Activated CD4-positive, alpha-beta memory T cell treated with anti-CD3 and anti-CD28 coated beads for 36 hours (primary cell): ENCODE results near the gene CD34. TPM values are rescaled to one million over a fixed set of nuclear protein-coding genes. Genes with fewer than 3 reads are reported as not detected.

ENCODE experiments used
- CTCF ChIA-PET: fragments of 350-600 bp; sonication (Branson Sonifier 250); formaldehyde crosslinking; loops from one replicate; lab custom pipeline; 2021; ENCODE audit warnings: antibody characterized with exemption, inconsistent platforms; lab: Charles Lee
- POLR2A ChIA-PET: fragments of 350-600 bp; sonication (Branson Sonifier 250); formaldehyde crosslinking; loops from one replicate; lab custom pipeline; 2021; ENCODE audit warnings: antibody characterized with exemption; lab: Charles Lee
- DNase-seq: peaks from one replicate; pipeline ENCODE4 v3.0.0-alpha.2; 2020
- H3K27ac Mint-ChIP-seq: one replicate; pipeline ENCODE4 v1.8.0; 2021; ENCODE audit warnings: mixed read lengths
- H3K27me3 Mint-ChIP-seq: one replicate; pipeline ENCODE4 v1.8.0; 2021; ENCODE audit warnings: mixed read lengths
- H3K36me3 Mint-ChIP-seq: one replicate; pipeline ENCODE4 v1.8.0; 2021; ENCODE audit warnings: mixed read lengths
- H3K4me1 Mint-ChIP-seq: one replicate; pipeline ENCODE4 v1.8.0; 2021; ENCODE audit warnings: low read depth, mixed read lengths
- H3K4me3 Mint-ChIP-seq: one replicate; pipeline ENCODE4 v1.8.0; 2021; ENCODE audit warnings: mild to moderate bottlenecking, mixed read lengths
- H3K9me3 Mint-ChIP-seq: one replicate; pipeline ENCODE4 v1.8.0; 2021; ENCODE audit warnings: mixed read lengths
- intact Hi-C: fragments of 100-400 bp; cut with micrococcal nuclease; formaldehyde crosslinking; loops from one replicate; pipeline ENCODE4 v1.15.1; 2023
- total RNA-seq, 2 experiments: library from RNA; stranded (reverse); gene quantifications; one replicate each; pipeline ENCODE4 v1.2.3, GENCODE V29; 2021

The CD34 gene
- total RNA-seq, 2 experiments from 2014 or later: not detected

DNA sequence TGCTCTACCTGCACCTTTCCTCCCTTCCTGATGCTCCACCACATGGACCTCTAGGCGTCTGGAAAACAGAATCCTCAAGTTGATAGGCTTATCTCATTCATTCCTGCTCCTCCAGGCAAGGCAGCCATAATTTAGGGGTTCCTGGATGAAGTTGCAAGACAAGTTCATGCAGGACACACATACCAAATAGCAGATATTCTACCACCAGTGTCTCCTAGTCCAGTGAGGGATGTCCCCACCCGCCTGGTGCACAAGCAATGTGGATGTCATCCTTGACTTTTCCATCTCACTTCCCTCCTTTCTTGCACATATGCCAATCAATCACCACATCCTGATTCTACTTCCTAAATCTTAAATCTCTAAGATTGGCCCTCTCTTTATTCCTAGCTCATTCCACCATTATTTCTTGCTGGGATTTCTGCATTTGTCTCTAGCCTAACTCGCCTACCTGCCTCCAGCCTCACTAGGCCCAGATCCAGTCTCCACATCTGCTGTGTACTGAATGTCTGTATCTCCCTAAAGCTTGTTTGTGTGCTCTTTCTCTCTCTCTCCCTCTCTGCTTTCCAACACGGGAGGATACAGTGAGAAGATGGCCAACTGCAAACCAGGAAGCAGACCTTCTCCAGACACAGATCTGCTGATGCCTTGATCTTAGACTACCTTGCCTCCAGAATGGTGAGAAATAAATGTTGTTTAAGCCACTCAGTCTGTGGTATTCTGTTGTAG lies 40.5 kb downstream of the CD34 start:
- H3K27ac Mint-ChIP-seq: peak overlapping the region; percentile 89
- intact Hi-C loops: loop anchor here (5.0 kb wide), 1 partner anchor 118 kb away; the partner anchor contains the start of gene CD46
- H3K4me3 Mint-ChIP-seq: peak overlapping the region; percentile 79
- POLR2A ChIA-PET: interaction anchor here (0.7 to 2.1 kb wide), 2 partner anchors 38 to 40 kb away, joined by 3 to 8 read pairs; no protein-coding TSS in a partner anchor
- no peak for DNase-seq
- peaks cover 76% of the 10 kb centered on the region for H3K4me1 Mint-ChIP-seq
- CTCF ChIA-PET: interaction anchor here (0.7 to 16.0 kb wide), 10 partner anchors 9 to 93 kb away, joined by 3 to 460 read pairs (median 33); no protein-coding TSS in a partner anchor
- H3K36me3 Mint-ChIP-seq: peaks cover 21% of the 10 kb centered on the region
- H3K9me3 Mint-ChIP-seq: no peaks in the 10 kb centered on the region
- no peaks in the 10 kb centered on the region for H3K27me3 Mint-ChIP-seq

DNA sequence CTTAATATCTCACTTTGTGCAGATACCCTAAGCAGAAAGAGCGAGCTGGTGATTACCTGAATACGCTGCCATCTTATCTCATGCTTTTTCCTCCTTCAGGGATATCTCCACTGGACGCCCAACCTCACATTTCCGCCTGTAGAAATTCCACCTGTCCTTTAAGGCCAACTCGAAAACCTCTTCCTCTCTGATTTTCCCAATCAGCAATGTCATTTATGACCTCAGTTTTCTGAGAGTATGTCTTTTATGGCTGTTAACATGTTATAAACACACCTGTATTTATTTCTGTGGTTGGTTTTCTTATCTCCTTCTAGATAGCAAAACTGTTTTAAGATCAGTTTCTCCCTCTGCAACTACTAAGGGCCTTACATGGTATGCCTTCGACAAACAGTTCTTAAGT lies 41.1 kb downstream of the CD34 start:
- Mint-ChIP-seq H3K27me3 (no peaks in the 10 kb centered on the region), H3K4me3 (peak overlapping the region; percentile 79), H3K4me1 (peaks cover 78% of the 10 kb centered on the region), H3K36me3 (peaks cover 21% of the 10 kb centered on the region), H3K27ac (peak overlapping the region; percentile 89), H3K9me3 (no peaks in the 10 kb centered on the region)
- DNase-seq: no peak
- ChIA-PET CTCF (interaction anchor here (0.6 to 16.0 kb wide), 14 partner anchors 8 to 439 kb away, joined by 3 to 460 read pairs (median 16); no protein-coding TSS in a partner anchor), POLR2A (interaction anchor here (1.2 to 2.8 kb wide), 6 partner anchors 11 to 47 kb away, joined by 3 to 24 read pairs (median 16); no protein-coding TSS in a partner anchor)
- intact Hi-C loops: loop anchor here (1.0 to 5.0 kb wide), 3 partner anchors 13 to 118 kb away; partner anchors contain the start of gene CD46

DNA sequence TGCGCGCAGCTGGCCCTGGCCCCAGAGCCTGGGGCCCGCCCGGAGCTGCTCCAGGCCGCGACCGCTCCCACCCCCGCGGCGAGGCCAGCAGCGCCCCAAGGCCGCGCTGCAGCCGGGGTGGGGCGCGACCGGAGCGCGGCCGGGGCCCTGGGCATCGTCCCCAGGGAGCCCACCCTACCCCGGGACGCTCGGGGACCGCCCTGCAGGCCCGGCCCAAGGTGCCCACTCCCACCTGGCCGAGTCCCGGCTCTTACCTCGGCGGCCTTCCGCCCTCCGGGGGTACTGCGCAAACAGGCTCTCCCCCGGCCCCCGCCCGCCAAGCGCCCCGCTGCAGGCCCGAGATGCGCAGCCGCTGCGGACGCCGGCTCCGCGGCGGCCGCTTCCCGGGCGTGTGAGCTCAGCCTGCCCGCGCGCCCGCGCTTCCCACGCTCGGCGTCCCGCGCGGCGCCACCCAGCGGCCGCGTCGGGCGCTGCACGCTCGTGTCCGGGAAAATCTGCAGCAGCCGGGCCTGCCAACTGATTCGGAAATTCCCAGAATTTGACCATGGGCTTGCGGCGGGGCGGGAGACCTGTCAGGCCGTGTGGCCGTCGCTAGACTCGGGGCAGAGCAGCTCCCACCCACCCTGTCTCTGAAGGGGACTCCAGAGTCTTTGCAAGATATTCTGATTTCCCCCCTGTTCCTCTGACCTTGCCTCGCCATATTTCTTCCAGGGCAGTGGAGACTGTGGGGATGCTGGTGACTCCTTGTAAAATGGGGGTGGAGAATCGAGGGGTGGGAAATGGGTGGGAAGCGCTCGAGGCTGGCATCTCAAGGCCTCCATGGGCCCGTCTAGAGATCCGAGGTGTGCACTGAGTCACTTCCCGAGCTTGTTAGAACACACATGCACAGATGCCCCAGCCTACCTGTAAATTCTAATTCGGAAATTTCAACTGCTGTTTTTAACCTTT lies 41.9 kb downstream of the CD34 start:
- H3K4me1 Mint-ChIP-seq: peaks cover 82% of the 10 kb centered on the region
- intact Hi-C loops: loop anchor here (1.0 to 2.0 kb wide), 2 partner anchors 14 to 41 kb away; no protein-coding TSS in a partner anchor
- H3K4me3 Mint-ChIP-seq: peak overlapping the region; percentile 90
- H3K27ac Mint-ChIP-seq: peak overlapping the region; percentile 89
- POLR2A ChIA-PET: interaction anchor here (0.8 to 2.8 kb wide), 11 partner anchors 11 to 117 kb away, joined by 3 to 24 read pairs (median 6); partner anchors contain the start of gene CD46
- H3K36me3 Mint-ChIP-seq: peaks cover 23% of the 10 kb centered on the region
- H3K9me3 Mint-ChIP-seq: no peaks in the 10 kb centered on the region
- CTCF ChIA-PET: interaction anchor here (0.6 to 16.0 kb wide), 22 partner anchors 9 to 1692 kb away, joined by 3 to 460 read pairs (median 8); partner anchors contain the start of gene CD46
- H3K27me3 Mint-ChIP-seq: no peaks in the 10 kb centered on the region
- DNase-seq: peak; percentile 81

DNA sequence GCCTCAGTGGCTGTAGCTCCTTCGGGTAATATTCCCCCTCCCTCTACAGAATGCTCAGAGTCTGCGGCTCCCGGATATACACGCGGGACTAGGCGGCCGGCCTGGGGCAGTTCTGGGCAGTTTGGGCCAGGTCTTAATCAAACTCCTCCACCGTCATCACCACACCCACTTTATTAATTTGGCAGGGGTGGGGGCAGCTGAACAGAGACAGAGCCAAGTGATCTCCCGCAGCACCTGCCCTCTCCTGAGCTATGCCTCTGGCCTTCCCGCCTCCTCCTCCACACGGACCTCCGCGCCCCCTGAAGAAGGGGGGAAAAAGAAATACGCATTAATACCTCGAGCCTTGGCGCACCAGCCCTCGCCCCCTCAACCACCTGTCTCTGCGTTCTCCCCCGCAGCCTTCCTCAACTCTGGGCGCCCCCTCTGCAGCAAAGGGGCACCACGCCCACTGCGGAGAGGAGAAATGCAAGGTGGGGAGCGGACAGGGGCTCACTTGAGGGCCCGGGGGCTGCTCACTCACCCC lies 42.6 kb downstream of the CD34 start:
- peaks cover 81% of the 10 kb centered on the region for H3K4me1 Mint-ChIP-seq
- H3K36me3 Mint-ChIP-seq: peaks cover 26% of the 10 kb centered on the region
- peak overlapping the region; percentile 90 for H3K4me3 Mint-ChIP-seq
- CTCF ChIA-PET: interaction anchor here (0.7 to 16.0 kb wide), 22 partner anchors 8 to 1692 kb away, joined by 3 to 460 read pairs (median 8); partner anchors contain the start of gene CD46
- DNase-seq: peak; percentile 65
- H3K9me3 Mint-ChIP-seq: no peaks in the 10 kb centered on the region
- intact Hi-C loops: loop anchor here (2.0 kb wide), 1 partner anchor 14 kb away; no protein-coding TSS in a partner anchor
- POLR2A ChIA-PET: interaction anchor here (0.8 to 2.8 kb wide), 10 partner anchors 12 to 117 kb away, joined by 3 to 24 read pairs (median 7); partner anchors contain the start of gene CD46
- peak overlapping the region; percentile 88 for H3K27ac Mint-ChIP-seq
- no peaks in the 10 kb centered on the region for H3K27me3 Mint-ChIP-seq

DNA sequence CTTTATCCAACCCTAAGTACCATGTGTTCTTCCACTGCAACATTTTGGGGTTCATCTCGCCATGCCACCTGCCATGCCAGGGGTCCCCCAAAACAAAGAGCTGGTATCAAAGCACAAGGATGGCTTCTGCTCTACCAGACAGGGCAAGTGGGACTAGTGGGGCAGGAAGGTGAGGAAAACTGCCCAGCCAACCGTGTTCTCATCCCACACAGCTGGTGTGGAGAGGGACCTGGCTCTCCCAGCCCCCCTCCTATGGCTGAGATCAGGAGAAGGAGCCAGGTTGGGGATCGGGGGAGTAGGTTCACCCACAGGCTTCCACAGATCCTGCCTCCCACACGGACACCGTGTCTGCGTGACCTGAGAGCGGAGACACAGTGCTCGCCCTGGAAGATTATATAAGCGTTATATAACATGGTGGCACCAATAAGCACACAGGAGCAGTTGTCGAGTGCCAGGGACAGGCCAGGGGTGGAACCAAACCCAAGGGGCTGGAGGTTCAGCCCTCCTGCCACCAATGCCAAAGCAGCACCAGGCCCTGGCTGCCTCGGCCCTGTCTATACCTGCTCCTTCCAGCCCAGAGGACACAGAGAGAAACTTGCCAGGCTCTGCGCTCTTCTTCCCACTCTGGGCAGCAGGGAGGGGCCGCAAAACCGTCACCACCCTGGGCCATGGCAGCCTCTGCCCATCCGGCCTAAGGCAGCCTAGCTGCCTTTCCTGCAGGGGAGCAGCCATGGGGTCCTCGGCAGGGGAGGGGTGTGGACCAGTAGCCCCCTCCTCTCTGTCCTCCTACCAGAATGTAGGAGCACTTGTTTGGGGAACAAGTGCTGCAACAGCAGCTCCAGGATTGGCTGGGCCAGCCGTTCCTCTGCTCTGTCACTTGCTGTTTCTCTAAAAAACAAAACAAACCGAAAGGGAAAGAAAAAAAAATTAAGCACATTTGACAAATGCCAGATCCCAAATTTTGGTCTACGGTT lies 43.5 kb downstream of the CD34 start:
- Mint-ChIP-seq H3K4me3 (peak overlapping the region; percentile 90), H3K4me1 (peaks cover 81% of the 10 kb centered on the region), H3K9me3 (no peaks in the 10 kb centered on the region), H3K27me3 (no peaks in the 10 kb centered on the region), H3K27ac (peak overlapping the region; percentile 88), H3K36me3 (peaks cover 34% of the 10 kb centered on the region)
- ChIA-PET CTCF (interaction anchor here (0.6 to 16.0 kb wide), 13 partner anchors 8 to 159 kb away, joined by 3 to 460 read pairs (median 20); no protein-coding TSS in a partner anchor), POLR2A (interaction anchor here (0.7 to 2.8 kb wide), 8 partner anchors 11 to 116 kb away, joined by 3 to 24 read pairs (median 11); partner anchors contain the start of gene CD46)
- DNase-seq: peak; percentile 40
- intact Hi-C loops: loop anchor here (2.0 kb wide), 1 partner anchor 15 kb away; no protein-coding TSS in a partner anchor

DNA sequence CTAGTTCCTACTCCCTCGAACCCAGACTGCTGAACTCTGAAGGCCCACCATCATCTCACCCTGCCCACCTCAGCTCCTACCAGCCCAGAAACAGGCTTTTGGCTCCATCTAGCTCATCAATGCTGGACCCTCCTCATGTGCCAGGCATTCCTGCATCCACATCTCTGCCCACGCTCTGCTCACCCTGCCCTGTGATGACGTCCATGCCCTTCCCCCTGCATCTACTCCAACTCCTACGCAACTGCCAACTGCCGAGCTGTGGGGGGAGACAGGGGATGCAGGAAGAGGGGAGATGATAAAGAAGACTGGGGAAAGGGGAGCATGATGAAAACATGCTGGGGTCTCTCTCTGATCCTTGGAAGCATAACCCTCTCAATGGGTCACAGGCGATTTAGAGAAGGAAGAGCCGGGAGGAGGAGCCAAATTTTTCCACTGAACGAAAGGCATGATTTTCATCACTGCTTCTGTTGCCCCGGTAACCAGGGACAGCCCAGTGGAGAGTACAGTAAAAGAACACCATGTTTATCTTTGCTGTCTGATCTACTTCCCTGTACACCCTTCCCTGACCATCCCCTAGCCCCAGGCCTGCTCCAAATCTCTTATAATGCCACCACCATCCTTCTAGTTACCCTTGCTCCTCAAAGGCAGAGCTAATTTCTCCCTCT lies 44.3 kb downstream of the CD34 start:
- Mint-ChIP-seq H3K9me3 (no peaks in the 10 kb centered on the region), H3K4me1 (peaks cover 83% of the 10 kb centered on the region), H3K36me3 (peaks cover 41% of the 10 kb centered on the region), H3K4me3 (peak overlapping the region; percentile 90), H3K27ac (peak overlapping the region; percentile 88), H3K27me3 (no peaks in the 10 kb centered on the region)
- peak; percentile 55 for DNase-seq
- ChIA-PET POLR2A (no interaction called here), CTCF (interaction anchor here (0.6 to 16.0 kb wide), 3 partner anchors 10 to 122 kb away, joined by 3 to 460 read pairs (median 5); no protein-coding TSS in a partner anchor)
- intact Hi-C loops: no loop called here

DNA sequence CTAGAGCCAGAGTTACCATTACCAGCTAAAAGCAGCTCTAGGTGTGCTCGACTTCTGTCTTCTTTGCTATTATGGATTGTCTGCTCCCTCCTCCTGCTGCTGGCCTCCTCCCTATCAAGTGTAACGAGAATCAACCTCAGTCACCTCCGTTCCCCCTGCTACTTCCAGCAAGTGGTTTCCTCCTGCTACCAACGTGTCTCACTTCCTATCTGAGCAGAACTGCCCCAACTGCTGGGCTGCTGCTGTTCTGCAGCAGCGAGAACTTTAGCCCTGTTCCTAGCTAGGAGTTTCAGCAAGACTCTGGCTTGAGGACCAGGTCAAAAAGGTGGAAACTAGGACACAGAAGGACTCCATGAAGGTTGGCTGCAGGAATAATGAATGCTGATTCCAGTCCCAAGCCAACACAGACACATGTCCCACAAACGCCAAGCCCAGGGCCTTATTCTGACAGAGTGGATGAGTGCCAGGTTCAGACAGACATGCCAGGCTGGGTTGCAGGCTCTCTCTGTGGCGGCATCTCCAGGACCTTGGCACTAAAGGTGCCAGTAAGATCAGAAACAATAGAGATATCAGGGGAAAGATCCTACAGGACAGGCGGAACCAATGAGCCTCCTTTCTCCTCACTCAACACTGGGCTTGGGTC lies 46.9 kb downstream of the CD34 start:
- Mint-ChIP-seq H3K36me3 (peaks cover 43% of the 10 kb centered on the region), H3K4me1 (peaks cover 64% of the 10 kb centered on the region), H3K4me3 (peak overlapping the region; percentile 6), H3K27me3 (no peaks in the 10 kb centered on the region), H3K27ac (peak overlapping the region; percentile 83), H3K9me3 (no peaks in the 10 kb centered on the region)
- DNase-seq: peak; percentile 68
- intact Hi-C loops: loop anchor here (1.0 kb wide), 2 partner anchors 16 to 32 kb away; no protein-coding TSS in a partner anchor
- ChIA-PET CTCF (interaction anchor here (16.0 kb wide), 1 partner anchor 39 kb away, joined by 460 read pairs; no protein-coding TSS in a partner anchor), POLR2A (interaction anchor here (0.9 kb wide), 1 partner anchor 37 kb away, joined by 3 read pairs; no protein-coding TSS in a partner anchor)

DNA sequence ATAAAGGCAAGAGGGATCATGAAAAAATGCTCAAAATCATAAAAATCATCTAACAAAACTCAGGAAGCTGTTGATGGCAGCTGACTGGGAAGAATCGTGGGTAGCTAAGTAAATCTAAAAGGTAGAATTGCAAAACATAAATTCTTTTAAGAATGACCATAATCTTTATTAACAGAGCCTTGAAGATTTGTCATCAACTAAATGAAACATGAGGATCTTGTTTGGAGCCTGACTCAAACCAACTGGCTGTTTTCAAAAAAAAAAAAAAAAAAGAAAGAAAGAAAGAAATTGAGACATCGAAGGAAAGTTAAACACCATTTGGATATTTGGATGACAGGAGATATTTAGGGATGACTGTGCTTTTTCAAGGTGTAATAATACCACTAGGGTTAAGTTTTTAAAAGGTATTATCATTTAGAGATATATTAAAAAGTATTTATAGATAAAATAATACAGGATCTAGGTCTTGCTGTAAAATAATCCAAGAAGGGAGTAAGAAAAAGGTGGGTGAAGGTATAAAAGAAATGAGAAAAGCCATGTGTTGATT lies 48.6 kb downstream of the CD34 start:
- intact Hi-C loops: no loop called here
- Mint-ChIP-seq H3K36me3 (peaks cover 38% of the 10 kb centered on the region), H3K4me3 (no peak overlapping the region), H3K27me3 (no peaks in the 10 kb centered on the region), H3K9me3 (no peaks in the 10 kb centered on the region), H3K4me1 (peaks cover 65% of the 10 kb centered on the region), H3K27ac (peak overlapping the region; percentile 84)
- ChIA-PET POLR2A (interaction anchor here (0.6 to 1.8 kb wide), 8 partner anchors 11 to 38 kb away, joined by 3 to 5 read pairs (median 4); no protein-coding TSS in a partner anchor), CTCF (interaction anchor here (0.6 to 16.0 kb wide), 6 partner anchors 12 to 159 kb away, joined by 3 to 460 read pairs (median 7); no protein-coding TSS in a partner anchor)
- no peak for DNase-seq
